Esophagus muscularis mucosa (tissue), 3 donors: ENCODE measurements around the gene CHMP6.

ENCODE experiments used
- CTCF ChIP-seq, 3 experiments: fragments of 200-600 bp in 2 of 3; fragments of 450-650 bp in 1 of 3; sonication (generic) in 2 of 3; IDR thresholded peaks; one replicate each; pipeline ENCODE4 v1.5.1; 2017 to 2019; ENCODE audit warnings: antibody characterized with exemption in 3 of 3, mild to moderate bottlenecking in 2 of 3, moderate library complexity in 1 of 3
- POLR2A ChIP-seq: fragments of 450-650 bp; IDR thresholded peaks from one replicate; pipeline ENCODE4 v1.6.1; 2017; ENCODE audit warnings: antibody characterized with exemption, moderate library complexity, mild to moderate bottlenecking, low read depth
- POLR2AphosphoS5 ChIP-seq, 2 donors: sonication (generic); formaldehyde crosslinking; IDR thresholded peaks; one replicate each; pipeline ENCODE4 v1.6.1; 2017; ENCODE audit warnings: antibody characterized with exemption in 2 of 2

GRCh38 chr17:81002013-81002384, 10.4 kb downstream of the CHMP6 start:
- TF ChIP-seq CTCF (IDR thresholded peaks at IDR 0.05) (no peak), POLR2A (no peak), POLR2AphosphoS5 (IDR thresholded peaks at IDR 0.05) (no peak)
